Hepatocyte (in vitro differentiated cells): ENCODE results near the gene MAD1L1.

Source experiments
- CTCF ChIP-seq: fragments of 200-600 bp; sonication (generic); IDR thresholded peaks from 2 replicates; pipeline ENCODE4 v1.5.1; 2016; ENCODE audit warnings: antibody characterized with exemption, mild to moderate bottlenecking; ENCODE audit not compliant: poor library complexity
- EZH2 ChIP-seq: fragments of 200-600 bp; sonication (generic); IDR thresholded peaks from 2 replicates; pipeline ENCODE4 v1.6.1; 2016; ENCODE audit warnings: antibody characterized with exemption, mild to moderate bottlenecking, borderline replicate concordance

DNA sequence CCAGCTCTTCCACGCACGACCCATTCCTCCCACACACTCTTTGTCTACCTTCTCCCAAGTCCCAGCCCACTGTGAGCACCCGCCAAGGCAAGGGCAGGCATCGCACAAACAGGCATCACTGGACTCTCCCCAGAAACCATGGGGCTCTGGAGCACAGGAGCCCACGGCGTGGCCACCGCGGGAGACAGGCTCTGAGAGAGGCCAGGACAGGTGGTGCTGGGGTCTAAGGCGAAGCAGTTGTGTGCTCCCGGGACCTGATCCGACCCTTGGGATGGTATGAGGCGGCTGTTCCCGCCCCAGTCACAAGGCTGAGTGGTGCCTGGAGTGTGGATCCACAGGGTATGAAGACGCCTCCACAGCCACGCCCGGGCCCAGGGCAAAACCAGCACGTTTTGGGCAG is 156.9 kb downstream of the MAD1L1 start:
- TF ChIP-seq CTCF (no peak), EZH2 (no peak)
